CD14-positive monocyte (primary cell): ENCODE data around the gene RIMBP3C. TPM values are rescaled to one million over a fixed set of nuclear protein-coding genes. Genes with fewer than 3 reads are reported as not detected.
A peak's percentile ranks its signal among the peaks of the same experiment; 100 is the strongest.
"Not testable (repeated sequence)": the region's sequence is repeated elsewhere in the genome, so short reads cannot be mapped to it uniquely, and the experiment has no call there.

Source experiments
- DNase-seq, 3 donors: peaks; one replicate each; pipeline ENCODE4 v3.0.0-alpha.2; 2011 to 2022
- H2AFZ ChIP-seq: 2 replicates; pipeline ENCODE4 v1.6.0; 2012; ENCODE audit warnings: mild to moderate bottlenecking, low read depth, low read length, inconsistent platforms; ENCODE audit not compliant: insufficient read depth, poor library complexity, severe bottlenecking
- H3K27ac ChIP-seq, 2 donors: 1 replicate in 1 of 2; 2 replicates in 1 of 2; pipeline ENCODE4 v1.5.1; 2012 to 2013; ENCODE audit warnings: low read length in 2 of 2, control low read depth in 1 of 2, inconsistent platforms in 1 of 2, low read depth in 1 of 2, mild to moderate bottlenecking in 1 of 2
- H3K27me3 ChIP-seq, 2 donors: one replicate each; pipeline versions ENCODE4 v1.6.0 to v1.6.1; 2011 to 2013; ENCODE audit warnings: low read length in 2 of 2; ENCODE audit not compliant: control insufficient read depth in 2 of 2, insufficient read depth in 2 of 2
- H3K36me3 ChIP-seq, 2 donors: replicated peaks in 1 of 2; 1 replicate in 1 of 2; 2 replicates in 1 of 2; pipeline versions ENCODE4 v1.5.1 to v1.6.1; 2012 to 2013; ENCODE audit warnings: low read length in 2 of 2, control low read depth in 1 of 2, inconsistent platforms in 1 of 2, mild to moderate bottlenecking in 1 of 2; ENCODE audit not compliant: insufficient read depth in 2 of 2, control insufficient read depth in 1 of 2
- H3K4me1 ChIP-seq, 2 donors: 1 replicate in 1 of 2; 2 replicates in 1 of 2; pipeline versions ENCODE4 v1.5.1 to v1.6.1; 2012 to 2013; ENCODE audit warnings: low read length in 2 of 2, control low read depth in 1 of 2, inconsistent platforms in 1 of 2, mild to moderate bottlenecking in 1 of 2, moderate library complexity in 1 of 2; ENCODE audit not compliant: insufficient read depth in 2 of 2, control insufficient read depth in 1 of 2
- H3K4me2 ChIP-seq: replicated peaks from 2 replicates; pipeline ENCODE3; 2012; ENCODE audit warnings: low read length, moderate library complexity, mild to moderate bottlenecking; ENCODE audit not compliant: poor library complexity, severe bottlenecking; ENCODE audit errors: extremely low read depth
- H3K4me3 ChIP-seq, 3 experiments: fragments of 200-600 bp in 1 of 3; sonication (generic) in 1 of 3; replicated peaks in 1 of 3; 1 replicate in 2 of 3; 2 replicates in 1 of 3; pipeline ENCODE4 v1.5.1; 2011 to 2013; ENCODE audit warnings: low read length in 3 of 3, mild to moderate bottlenecking in 3 of 3, control low read depth in 2 of 3, low read depth in 2 of 3, inconsistent platforms in 1 of 3, moderate library complexity in 1 of 3
- H3K79me2 ChIP-seq: 2 replicates; pipeline ENCODE4 v1.6.0; 2012; ENCODE audit warnings: mild to moderate bottlenecking, control low read depth, inconsistent platforms, low read length, moderate library complexity; ENCODE audit not compliant: insufficient read depth
- H3K9ac ChIP-seq: 2 replicates; pipeline ENCODE4 v1.6.0; 2017; ENCODE audit warnings: low read length, mild to moderate bottlenecking; ENCODE audit not compliant: insufficient read depth, poor library complexity, severe bottlenecking
- H3K9me3 ChIP-seq, 2 donors: replicated peaks in 1 of 2; 1 replicate in 1 of 2; 2 replicates in 1 of 2; pipeline versions ENCODE4 v1.5.1 to v1.6.1; 2012 to 2013; ENCODE audit warnings: low read length in 2 of 2, control low read depth in 1 of 2; ENCODE audit not compliant: control insufficient read depth in 1 of 2, insufficient read depth in 1 of 2
- H4K20me1 ChIP-seq: 2 replicates; pipeline ENCODE4 v1.6.0; 2012; ENCODE audit warnings: mild to moderate bottlenecking, low read length, control low read depth, moderate library complexity; ENCODE audit not compliant: insufficient read depth
- H3K27ac Mint-ChIP-seq, 7 donors: one replicate each; pipeline ENCODE4 v1.8.0; 2020; ENCODE audit warnings: mild to moderate bottlenecking in 7 of 7, mixed read lengths in 7 of 7, moderate library complexity in 6 of 7, inconsistent platforms in 2 of 7
- H3K27me3 Mint-ChIP-seq, 3 donors: one replicate each; pipeline ENCODE4 v1.8.0; 2021 to 2022; ENCODE audit warnings: low read depth in 3 of 3, mild to moderate bottlenecking in 3 of 3, mixed read lengths in 3 of 3, moderate library complexity in 3 of 3, inconsistent platforms in 1 of 3
- H3K36me3 Mint-ChIP-seq, 2 donors: one replicate each; pipeline ENCODE4 v1.8.0; 2020; ENCODE audit warnings: mixed read lengths in 2 of 2, inconsistent platforms in 1 of 2, mild to moderate bottlenecking in 1 of 2
- H3K4me1 Mint-ChIP-seq: one replicate; pipeline ENCODE4 v1.8.0; 2020; ENCODE audit warnings: mild to moderate bottlenecking, mixed read lengths
- H3K4me3 Mint-ChIP-seq, 2 donors: one replicate each; pipeline ENCODE4 v1.8.0; 2020; ENCODE audit warnings: mild to moderate bottlenecking in 2 of 2, mixed read lengths in 2 of 2, moderate library complexity in 1 of 2
- H3K9me3 Mint-ChIP-seq, 7 donors: one replicate each; pipeline ENCODE4 v1.8.0; 2020 to 2022; ENCODE audit warnings: mixed read lengths in 7 of 7, mild to moderate bottlenecking in 6 of 7, moderate library complexity in 6 of 7, inconsistent platforms in 2 of 7
- CTCF ChIP-seq: fragments of 200-600 bp; IDR thresholded peaks from one replicate; pipeline ENCODE4 v1.8.0; 2022; ENCODE audit warnings: antibody characterized with exemption, mild to moderate bottlenecking
- WGBS: methylation state at CpG from one replicate; pipeline ENCODE4 v1.1.5; 2013; ENCODE audit warnings: missing lambda C conversion rate; ENCODE audit not compliant: insufficient coverage; 5-methylcytosine and 5-hydroxymethylcytosine counted together
- intact Hi-C, 2 donors: fragments of 100-400 bp; cut with micrococcal nuclease; formaldehyde crosslinking; loops; one replicate each; pipeline versions ENCODE4 v1.15.0 to v1.15.1; 2023
- polyA minus RNA-seq: library from RNA; depleted of rRNA, polyadenylated mRNA; stranded (reverse); fragments of >200 nt; gene quantifications from 2 replicates; pipeline ENCODE4 v1.2.3, GENCODE V29; 2012
- polyA plus RNA-seq, 3 donors: library from polyadenylated mRNA; depleted of rRNA in 1 of 3; unstranded in 2 of 3; stranded (reverse) in 1 of 3; fragments of 300-500 nt in 2 of 3; fragments of >200 nt in 1 of 3; fragmentation: Illumina TruSeq in 2 of 3; gene quantifications; 1 replicate in 2 of 3; 2 replicates in 1 of 3; pipeline ENCODE4 v1.2.3, GENCODE V29; 2012 to 2021
- total RNA-seq, 12 experiments: library from RNA in 1 of 12; stranded (reverse) in 1 of 12; fragments of 120-200 nt in 1 of 12; gene quantifications; one replicate each; pipeline ENCODE4 v1.2.4 and lab custom pipeline; 2013 to 2026; ENCODE audit warnings: mixed read lengths in 6 of 12, inconsistent platforms in 1 of 12

RIMBP3C gene, protein sequence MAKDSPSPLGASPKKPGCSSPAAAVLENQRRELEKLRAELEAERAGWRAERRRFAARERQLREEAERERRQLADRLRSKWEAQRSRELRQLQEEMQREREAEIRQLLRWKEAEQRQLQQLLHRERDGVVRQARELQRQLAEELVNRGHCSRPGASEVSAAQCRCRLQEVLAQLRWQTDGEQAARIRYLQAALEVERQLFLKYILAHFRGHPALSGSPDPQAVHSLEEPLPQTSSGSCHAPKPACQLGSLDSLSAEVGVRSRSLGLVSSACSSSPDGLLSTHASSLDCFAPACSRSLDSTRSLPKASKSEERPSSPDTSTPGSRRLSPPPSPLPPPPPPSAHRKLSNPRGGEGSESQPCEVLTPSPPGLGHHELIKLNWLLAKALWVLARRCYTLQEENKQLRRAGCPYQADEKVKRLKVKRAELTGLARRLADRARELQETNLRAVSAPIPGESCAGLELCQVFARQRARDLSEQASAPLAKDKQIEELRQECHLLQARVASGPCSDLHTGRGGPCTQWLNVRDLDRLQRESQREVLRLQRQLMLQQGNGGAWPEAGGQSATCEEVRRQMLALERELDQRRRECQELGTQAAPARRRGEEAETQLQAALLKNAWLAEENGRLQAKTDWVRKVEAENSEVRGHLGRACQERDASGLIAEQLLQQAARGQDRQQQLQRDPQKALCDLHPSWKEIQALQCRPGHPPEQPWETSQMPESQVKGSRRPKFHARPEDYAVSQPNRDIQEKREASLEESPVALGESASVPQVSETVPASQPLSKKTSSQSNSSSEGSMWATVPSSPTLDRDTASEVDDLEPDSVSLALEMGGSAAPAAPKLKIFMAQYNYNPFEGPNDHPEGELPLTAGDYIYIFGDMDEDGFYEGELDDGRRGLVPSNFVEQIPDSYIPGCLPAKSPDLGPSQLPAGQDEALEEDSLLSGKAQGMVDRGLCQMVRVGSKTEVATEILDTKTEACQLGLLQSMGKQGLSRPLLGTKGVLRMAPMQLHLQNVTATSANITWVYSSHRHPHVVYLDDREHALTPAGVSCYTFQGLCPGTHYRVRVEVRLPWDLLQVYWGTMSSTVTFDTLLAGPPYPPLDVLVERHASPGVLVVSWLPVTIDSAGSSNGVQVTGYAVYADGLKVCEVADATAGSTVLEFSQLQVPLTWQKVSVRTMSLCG (N-terminal part only)
- total RNA-seq (2013), result 0.54 TPM
- polyA plus RNA-seq (under 1 TPM; 0.05 to 0.11 (median 0.08) TPM), polyA minus RNA-seq (0.69 and 1.8 TPM in 2 replicates), total RNA-seq (lab: John Stamatoyannopoulos, UW) (0 to 0.07 (median 0) reads per million in 11 experiments)

DNA sequence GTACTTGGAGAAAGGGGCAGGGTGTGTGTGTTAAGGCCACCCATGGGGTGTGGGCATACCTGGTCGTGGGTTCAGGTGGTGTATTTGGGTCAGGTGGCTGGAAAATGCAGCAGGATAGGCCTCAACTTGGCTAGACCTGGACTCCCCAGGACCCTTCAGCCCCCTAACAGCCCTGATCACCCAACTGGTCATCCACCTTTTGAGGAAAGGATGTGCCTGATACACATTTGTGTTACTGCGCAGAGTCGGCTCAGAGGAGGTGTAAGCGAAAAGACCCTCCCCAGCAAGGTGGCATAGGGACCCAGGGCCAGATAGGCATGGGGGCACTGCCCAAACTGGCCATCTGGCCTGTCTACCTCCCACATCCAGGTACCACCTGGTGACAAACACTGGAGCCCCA is at the start of gene RIMBP3C:
Gene RIMBP3C (minus strand): TSS at position 101 of the 400 bp plus-strand sequence. CDS start 485 bp downstream, outside the sequence.
- H2AFZ ChIP-seq, H3K36me3 ChIP-seq, intact Hi-C loops, H3K9me3 Mint-ChIP-seq, H3K4me3 ChIP-seq, H3K4me1 ChIP-seq, H3K4me2 ChIP-seq, H3K4me3 Mint-ChIP-seq, DNase-seq, H3K27me3 ChIP-seq, H3K27ac Mint-ChIP-seq, H3K4me1 Mint-ChIP-seq, H3K27me3 Mint-ChIP-seq, H3K36me3 Mint-ChIP-seq, H4K20me1 ChIP-seq, H3K79me2 ChIP-seq, H3K27ac ChIP-seq, H3K9me3 ChIP-seq, H3K9ac ChIP-seq: not testable (repeated sequence)
- no CpG with 5 or more reads among the region's 4 CpGs for WGBS

DNA sequence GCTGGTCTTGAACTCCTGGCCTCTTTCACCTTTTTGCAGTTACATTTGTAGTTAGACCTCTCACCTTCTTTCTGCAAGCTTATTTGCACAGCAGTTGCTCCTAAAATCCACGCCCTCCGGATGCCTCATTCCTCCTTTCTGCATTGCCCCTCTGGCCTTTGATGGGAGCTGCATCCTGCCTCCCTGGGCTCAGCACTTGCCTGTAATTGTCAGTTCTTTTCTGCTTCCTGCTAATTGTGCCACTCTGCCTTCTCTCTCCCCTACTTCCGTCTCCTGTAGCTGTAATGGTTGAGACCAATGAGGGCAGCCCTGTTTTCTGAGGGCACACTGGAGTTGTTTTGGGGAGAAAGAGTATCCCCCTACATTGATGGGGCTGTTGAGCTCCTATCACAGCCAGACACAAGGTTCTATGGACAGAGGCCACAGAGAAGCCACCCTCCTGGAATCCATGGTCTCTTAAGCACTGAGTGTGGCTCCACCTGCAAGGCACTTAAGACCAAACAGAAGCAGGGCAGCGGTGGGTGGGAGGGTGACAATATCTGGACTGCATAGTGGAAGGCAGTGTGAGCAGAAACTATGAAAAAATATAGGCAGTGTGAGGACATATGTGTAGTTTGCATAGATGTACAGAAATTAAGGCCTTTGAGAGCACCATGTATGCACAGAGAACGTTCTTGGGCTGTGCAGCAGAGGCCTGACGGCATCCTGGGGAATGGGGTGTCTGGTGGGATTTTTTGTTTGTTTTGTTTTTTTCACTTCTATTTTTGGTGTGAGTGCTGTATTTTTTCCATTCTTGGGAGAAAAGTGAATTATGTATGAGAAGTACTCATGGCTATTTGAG is 48.0 kb upstream of the RIMBP3C start:
- Histone ChIP-seq H3K9ac (no peak overlapping the region), H3K79me2 (peaks cover 100% of the 10 kb centered on the region), H4K20me1 (peaks cover 99% of the 10 kb centered on the region), H3K4me1 (peaks cover 6% of the 10 kb centered on the region in 2 donors), H3K4me2 (no peak overlapping the region), H3K27ac (peak overlapping the region in 1 of 2 donors; percentile 17), H3K9me3 (no peaks in the 10 kb centered on the region), H3K36me3 (peaks cover 16 to 46% of the 10 kb centered on the region in 2 donors), H3K27me3 (no peaks in the 10 kb centered on the region), H2AFZ (no peak overlapping the region), H3K4me3 (no peak overlapping the region)
- H3K9me3 Mint-ChIP-seq, result peaks cover 0 to 1% (median 0%) of the 10 kb centered on the region in 7 donors
- H3K27ac Mint-ChIP-seq, result peak overlapping the region in 3 of 7 donors; percentile 46 to 72 (median 62)
- peaks cover 26% of the 10 kb centered on the region for H3K4me1 Mint-ChIP-seq
- H3K36me3 Mint-ChIP-seq, result peaks cover 35 to 45% of the 10 kb centered on the region in 2 donors
- no peak overlapping the region for H3K4me3 Mint-ChIP-seq
- no peak for DNase-seq
- WGBS, result 88% methylated on average over 5 of the region's 6 CpGs
- no peak for TF ChIP-seq CTCF
- H3K27me3 Mint-ChIP-seq, result no peaks in the 10 kb centered on the region
- intact Hi-C loops, result no loop called here
